OCI-LY3 (cell line): ENCODE results near the gene CLTC.
"Not testable (repeated sequence)": the region's sequence is repeated elsewhere in the genome, so short reads cannot be mapped to it uniquely, and the experiment has no call there.

Experiments
- H2AFZ ChIP-seq: fragments of 200-600, 300-600 bp; shearing (Covaris generic); 2 replicates; pipeline ENCODE4 v1.6.0; 2014; ENCODE audit warnings: antibody characterized with exemption, low read depth, low read length
- H3K27ac ChIP-seq: fragments of 200-600, 300-600 bp; sonication (generic); 2 replicates; pipeline ENCODE4 v1.5.1; 2014; ENCODE audit warnings: mild to moderate bottlenecking, low read length, moderate library complexity, mixed read lengths
- H3K27me3 ChIP-seq: fragments of 200-600, 300-600 bp; sonication (generic); 2 replicates; pipeline ENCODE4 v1.6.1; 2014; ENCODE audit warnings: low read depth, low read length, mixed read lengths
- H3K36me3 ChIP-seq: fragments of 200-600, 300-600 bp; sonication (generic); replicated peaks from 2 replicates; pipeline ENCODE3; 2014; ENCODE audit warnings: low read depth, low read length, mixed read lengths
- H3K4me1 ChIP-seq: fragments of 300-600, 200-600 bp; sonication (generic); 2 replicates; pipeline ENCODE4 v1.6.1; 2014; ENCODE audit warnings: low read length, mixed read lengths
- H3K4me2 ChIP-seq: fragments of 200-600, 300-600 bp; sonication (generic); 2 replicates; pipeline ENCODE4 v1.6.1; 2014; ENCODE audit warnings: low read length, mixed read lengths
- H3K4me3 ChIP-seq: fragments of 300-600, 200-600 bp; sonication (generic); 2 replicates; pipeline ENCODE4 v1.5.1; 2014; ENCODE audit warnings: antibody characterized with exemption, mild to moderate bottlenecking, low read length, moderate library complexity
- H3K79me2 ChIP-seq: fragments of 300-600, 200-600 bp; shearing (Covaris generic); 2 replicates; pipeline ENCODE4 v1.6.1; 2014; ENCODE audit warnings: mild to moderate bottlenecking, low read length, mixed read lengths
- H3K9ac ChIP-seq: fragments of 300-600, 200-600 bp; shearing (Covaris generic); 2 replicates; pipeline ENCODE4 v1.6.0; 2014; ENCODE audit warnings: mild to moderate bottlenecking, low read length, moderate library complexity
- H3K9me3 ChIP-seq: fragments of 200-600, 300-600 bp; shearing (Covaris generic); 2 replicates; pipeline ENCODE4 v1.6.1; 2014; ENCODE audit warnings: low read length, mixed read lengths; ENCODE audit not compliant: insufficient read depth
- H4K20me1 ChIP-seq: fragments of 200-600, 300-600 bp; sonication (generic); 2 replicates; pipeline ENCODE4 v1.6.1; 2016; ENCODE audit warnings: low read length, mixed read lengths; ENCODE audit not compliant: insufficient read depth
- CTCF ChIP-seq: fragments of 200-600, 300-600 bp; sonication (generic); IDR thresholded peaks from 2 replicates; pipeline ENCODE4 v1.5.1; 2014; ENCODE audit warnings: antibody characterized with exemption, low read length, low read depth
- EZH2phosphoT487 ChIP-seq: fragments of 200-600 bp; shearing (Covaris generic); IDR thresholded peaks from 2 replicates; pipeline ENCODE4 v1.6.1; 2018; ENCODE audit warnings: antibody characterized with exemption, mixed run types, low read depth

CLTC gene

GRCh38 chr17:59651346-59651745 is 31.7 kb downstream of the CLTC start:
- no peak overlapping the region for H3K4me3 ChIP-seq
- no peak overlapping the region for H2AFZ ChIP-seq
- no peaks in the 10 kb centered on the region for H3K9me3 ChIP-seq
- no peak overlapping the region for H3K9ac ChIP-seq
- H3K36me3 ChIP-seq: peaks cover 79% of the 10 kb centered on the region
- TF ChIP-seq CTCF (no peak), EZH2phosphoT487 (no peak)
- H3K27ac ChIP-seq: no peak overlapping the region
- H4K20me1 ChIP-seq: peaks cover 27% of the 10 kb centered on the region
- no peaks in the 10 kb centered on the region for H3K4me1 ChIP-seq
- no peak overlapping the region for H3K4me2 ChIP-seq
- peaks cover 49% of the 10 kb centered on the region for H3K79me2 ChIP-seq
- no peaks in the 10 kb centered on the region for H3K27me3 ChIP-seq

GRCh38 chr17:59652119-59652518 is 32.4 kb downstream of the CLTC start:
- no peaks in the 10 kb centered on the region for H3K27me3 ChIP-seq
- peaks cover 19% of the 10 kb centered on the region for H4K20me1 ChIP-seq
- H3K9ac ChIP-seq: no peak overlapping the region
- H3K36me3 ChIP-seq: peaks cover 76% of the 10 kb centered on the region
- H3K27ac ChIP-seq: no peak overlapping the region
- H3K9me3 ChIP-seq: no peaks in the 10 kb centered on the region
- no peak overlapping the region for H3K4me3 ChIP-seq
- no peak overlapping the region for H2AFZ ChIP-seq
- TF ChIP-seq EZH2phosphoT487: no peak
- no peak for TF ChIP-seq CTCF
- H3K4me2 ChIP-seq: no peak overlapping the region
- peaks cover 42% of the 10 kb centered on the region for H3K79me2 ChIP-seq
- H3K4me1 ChIP-seq: no peaks in the 10 kb centered on the region

GRCh38 chr17:59656624-59657023 is 36.9 kb downstream of the CLTC start:
- not testable (repeated sequence) for H3K27ac ChIP-seq, H3K4me1 ChIP-seq, H3K9ac ChIP-seq, H3K4me3 ChIP-seq, H3K79me2 ChIP-seq, H3K27me3 ChIP-seq, H3K4me2 ChIP-seq, H3K9me3 ChIP-seq, H2AFZ ChIP-seq, H4K20me1 ChIP-seq
- H3K36me3 ChIP-seq: peaks cover 59% of the 10 kb centered on the region

- no peaks in the 10 kb centered on the region; the same call in 1 of the 2 replicates for H3K79me2 ChIP-seq
- no peak overlapping the region for H3K9ac ChIP-seq
- no peak overlapping the region for H2AFZ ChIP-seq
- H3K36me3 ChIP-seq: peaks cover 75% of the 10 kb centered on the region
- no peak overlapping the region for H3K27ac ChIP-seq
- H4K20me1 ChIP-seq: peaks cover 17% of the 10 kb centered on the region; the same call in 1 of the 2 replicates
- H3K9me3 ChIP-seq: no peaks in the 10 kb centered on the region
- no peak for TF ChIP-seq EZH2phosphoT487
- no peak for TF ChIP-seq CTCF
- H3K4me3 ChIP-seq: no peak overlapping the region
- H3K27me3 ChIP-seq: no peaks in the 10 kb centered on the region
- no peak overlapping the region for H3K4me2 ChIP-seq
- H3K4me1 ChIP-seq: peaks cover 23% of the 10 kb centered on the region
Measured at GRCh38 chr17:59666235-59666634, 46.5 kb downstream of the CLTC start.

- TF ChIP-seq CTCF (no peak), EZH2phosphoT487 (no peak)
- Histone ChIP-seq H3K27ac (peak overlapping the region; percentile 1; the same call in 1 of the 2 replicates), H3K9ac (no peak overlapping the region)
Measured at GRCh38 chr17:59668816-59669215, 49.1 kb downstream of the CLTC start.

More at GRCh38 chr17:59668816-59669215, 49.1 kb downstream of the CLTC start:
- Histone ChIP-seq H3K79me2 (peaks cover 4% of the 10 kb centered on the region; the same call in 1 of the 2 replicates), H4K20me1 (peaks cover 27% of the 10 kb centered on the region), H3K4me2 (peak overlapping the region; percentile 34), H3K27me3 (no peaks in the 10 kb centered on the region), H3K9me3 (no peaks in the 10 kb centered on the region), H2AFZ (no peak overlapping the region), H3K36me3 (peaks cover 64% of the 10 kb centered on the region), H3K4me3 (no peak overlapping the region), H3K4me1 (peaks cover 25% of the 10 kb centered on the region)
